ENCODE results near the gene ITPR2. TPM values are rescaled to one million over a fixed set of nuclear protein-coding genes. Genes with fewer than 3 reads are reported as not detected.

Gene ITPR2
- total RNA-seq, 1 donor: 77.7 TPM

- H3K4me3 ChIP-seq (ENCODE audit: low read depth, low read length): no peak overlapping the region
- no peak for TF ChIP-seq CTCF (IDR thresholded peaks at IDR 0.05; ENCODE audit: insufficient read depth, low read depth, low read length)
- peak; percentile 84 for DNase-seq (ENCODE audit: low read depth)
Measured at GRCh38 chr12:26848156-26848825, 15.3 kb upstream of the ITPR2 start.

- DNase-seq (ENCODE audit: low read depth): no peak
- no peak for TF ChIP-seq CTCF (IDR thresholded peaks at IDR 0.05; ENCODE audit: insufficient read depth, low read depth, low read length)
- H3K4me3 ChIP-seq (ENCODE audit: low read depth, low read length): no peak overlapping the region
Measured at GRCh38 chr12:26847431-26847830, 14.4 kb upstream of the ITPR2 start.

- H3K4me3 ChIP-seq (ENCODE audit: low read depth, low read length): no peak overlapping the region
- TF ChIP-seq CTCF (IDR thresholded peaks at IDR 0.05; ENCODE audit: insufficient read depth, low read depth, low read length): no peak
- no peak for DNase-seq (ENCODE audit: low read depth)
Measured at GRCh38 chr12:26846416-26846815, 13.4 kb upstream of the ITPR2 start.

GRCh38 chr12:26845984-26846383 is 13.0 kb upstream of the ITPR2 start:
- H3K4me3 ChIP-seq (ENCODE audit: low read depth, low read length): no peak overlapping the region
- DNase-seq (ENCODE audit: low read depth): peak; percentile 99
- no peak for TF ChIP-seq CTCF (IDR thresholded peaks at IDR 0.05; ENCODE audit: insufficient read depth, low read depth, low read length)

GRCh38 chr12:26845057-26845666 is 12.2 kb upstream of the ITPR2 start:
- peak; percentile 74 for TF ChIP-seq CTCF (IDR thresholded peaks at IDR 0.05; ENCODE audit: insufficient read depth, low read depth, low read length)
- H3K4me3 ChIP-seq (ENCODE audit: low read depth, low read length): no peak overlapping the region
- DNase-seq (ENCODE audit: low read depth): peak; percentile 71

- TF ChIP-seq CTCF (IDR thresholded peaks at IDR 0.05; ENCODE audit: insufficient read depth, low read depth, low read length): no peak
- DNase-seq (ENCODE audit: low read depth): no peak
- H3K4me3 ChIP-seq (ENCODE audit: low read depth, low read length): no peak overlapping the region
Measured at GRCh38 chr12:26843311-26843710, 10.3 kb upstream of the ITPR2 start.

Data from fibroblast of villous mesenchyme (primary cell).